ENCODE measurements around the gene COL4A4. TPM values are rescaled to one million over a fixed set of nuclear protein-coding genes. Genes with fewer than 3 reads are reported as not detected.
A peak's percentile ranks its signal among the peaks of the same experiment; 100 is the strongest.

COL4A4 gene
- total and polyA plus RNA-seq, 2 of the 13 experiments (the other 11 are each of a cell fraction or from before 2014, with no cell fraction given), result not detected

GRCh38 chr2:227192491-227192890 lies 28.5 kb upstream of the COL4A4 start:
- intact Hi-C loops (cut with micrococcal nuclease; ENCODE audit: unreplicated experiment), result no loop called here
- no peak overlapping the region for H3K9ac ChIP-seq (ENCODE audit: insufficient read depth, low read depth, low read length)
- H3K36me3 ChIP-seq (replicated peaks in 1 of 2; ENCODE audit: control insufficient read depth in 1 of 2, insufficient read depth in 2 of 2, low read length in 2 of 2), result no peaks in the 10 kb centered on the region
- no peak overlapping the region for H2AFZ ChIP-seq (ENCODE audit: low read length)
- no peak overlapping the region for H3K4me2 ChIP-seq (ENCODE audit: low read depth, low read length)
- H4K20me1 ChIP-seq (ENCODE audit: insufficient read depth, low read length), result no peaks in the 10 kb centered on the region
- 57% methylated on average over 3 of the region's 3 CpGs for WGBS (ENCODE audit: low lambda C conversion rate)
- no peaks in the 10 kb centered on the region for H3K9me3 ChIP-seq (ENCODE audit: low read length)
- BruUV-seq (replicated peaks), result no TSS peak
- H3K4me1 ChIP-seq (ENCODE audit: insufficient read depth, low read length), result no peaks in the 10 kb centered on the region
- in situ Hi-C loops (cut with HindIII; ENCODE audit: extremely low pct_ligation_motif_present, low pct_unique_long_range_greater_than_20kb), result no loop called here
- CTCF ChIA-PET (ENCODE audit: low intra/inter-chr PET ratio, low total read pairs), result no interaction called here
- no peak for FAIRE-seq
- H3K27me3 ChIP-seq (ENCODE audit: control insufficient read depth in 1 of 2, insufficient read depth in 2 of 2, low read length in 2 of 2), result no peaks in the 10 kb centered on the region
- DNase-seq (ENCODE audit: low spot score), result no peak
- POLR2A ChIA-PET, result no interaction called here
- TF ChIP-seq ZNF879 (CRISPR knock-in tag; IDR thresholded peaks at IDR 0.05), result no peak
- H3K4me3 ChIP-seq (replicated peaks in 1 of 3; ENCODE audit: insufficient read depth in 1 of 3, low read depth in 2 of 3, low read length in 3 of 3), result no peak overlapping the region
- H3K27ac ChIP-seq (ENCODE audit: extremely low read length, insufficient read depth, low read length), result no peak overlapping the region
- no peak for ATAC-seq
- H3K79me2 ChIP-seq (ENCODE audit: insufficient read depth, low read length), result no peaks in the 10 kb centered on the region

GRCh38 chr2:227191367-227191766 lies 27.4 kb upstream of the COL4A4 start:
- 16% methylated on average over 3 of the region's 3 CpGs for WGBS (ENCODE audit: low lambda C conversion rate)
- no peaks in the 10 kb centered on the region for H3K36me3 ChIP-seq (replicated peaks in 1 of 2; ENCODE audit: control insufficient read depth in 1 of 2, insufficient read depth in 2 of 2, low read length in 2 of 2)
- FAIRE-seq (no peak), DNase-seq (ENCODE audit: low spot score) (peak; percentile 14), ATAC-seq (no peak)
- no peaks in the 10 kb centered on the region for H3K4me1 ChIP-seq (ENCODE audit: insufficient read depth, low read length)
- H3K27ac ChIP-seq (ENCODE audit: extremely low read length, insufficient read depth, low read length), result no peak overlapping the region
- BruUV-seq (replicated peaks), result no TSS peak
- POLR2A ChIA-PET, result no interaction called here
- H3K79me2 ChIP-seq (ENCODE audit: insufficient read depth, low read length), result no peaks in the 10 kb centered on the region
- in situ Hi-C loops (cut with HindIII; ENCODE audit: extremely low pct_ligation_motif_present, low pct_unique_long_range_greater_than_20kb), result no loop called here
- H4K20me1 ChIP-seq (ENCODE audit: insufficient read depth, low read length), result no peaks in the 10 kb centered on the region
- H3K9ac ChIP-seq (ENCODE audit: insufficient read depth, low read depth, low read length), result no peak overlapping the region
- H3K9me3 ChIP-seq (ENCODE audit: low read length), result no peaks in the 10 kb centered on the region
- no peak overlapping the region for H2AFZ ChIP-seq (ENCODE audit: low read length)
- intact Hi-C loops (cut with micrococcal nuclease; ENCODE audit: unreplicated experiment), result no loop called here
- H3K4me3 ChIP-seq (replicated peaks in 1 of 3; ENCODE audit: insufficient read depth in 1 of 3, low read depth in 2 of 3, low read length in 3 of 3), result no peak overlapping the region
- H3K27me3 ChIP-seq (ENCODE audit: control insufficient read depth in 1 of 2, insufficient read depth in 2 of 2, low read length in 2 of 2), result no peaks in the 10 kb centered on the region
- CTCF ChIA-PET (ENCODE audit: low intra/inter-chr PET ratio, low total read pairs), result no interaction called here
- no peak overlapping the region for H3K4me2 ChIP-seq (ENCODE audit: low read depth, low read length)
- TF ChIP-seq, protein P1, sequence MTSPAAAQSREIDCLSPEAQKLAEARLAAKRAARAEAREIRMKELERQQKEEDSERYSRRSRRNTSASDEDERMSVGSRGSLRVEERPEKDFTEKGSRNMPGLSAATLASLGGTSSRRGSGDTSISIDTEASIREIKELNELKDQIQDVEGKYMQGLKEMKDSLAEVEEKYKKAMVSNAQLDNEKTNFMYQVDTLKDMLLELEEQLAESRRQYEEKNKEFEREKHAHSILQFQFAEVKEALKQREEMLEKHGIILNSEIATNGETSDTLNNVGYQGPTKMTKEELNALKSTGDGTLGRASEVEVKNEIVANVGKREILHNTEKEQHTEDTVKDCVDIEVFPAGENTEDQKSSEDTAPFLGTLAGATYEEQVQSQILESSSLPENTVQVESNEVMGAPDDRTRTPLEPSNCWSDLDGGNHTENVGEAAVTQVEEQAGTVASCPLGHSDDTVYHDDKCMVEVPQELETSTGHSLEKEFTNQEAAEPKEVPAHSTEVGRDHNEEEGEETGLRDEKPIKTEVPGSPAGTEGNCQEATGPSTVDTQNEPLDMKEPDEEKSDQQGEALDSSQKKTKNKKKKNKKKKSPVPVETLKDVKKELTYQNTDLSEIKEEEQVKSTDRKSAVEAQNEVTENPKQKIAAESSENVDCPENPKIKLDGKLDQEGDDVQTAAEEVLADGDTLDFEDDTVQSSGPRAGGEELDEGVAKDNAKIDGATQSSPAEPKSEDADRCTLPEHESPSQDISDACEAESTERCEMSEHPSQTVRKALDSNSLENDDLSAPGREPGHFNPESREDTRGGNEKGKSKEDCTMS (CRISPR knock-in tag; conservative IDR thresholded peaks at IDR 0.05), result no peak
- TF ChIP-seq ZNF556 (CRISPR knock-in tag; IDR thresholded peaks at IDR 0.05; ENCODE audit: borderline replicate concordance) (no peak), KDM1A (CRISPR knock-in tag; IDR thresholded peaks at IDR 0.05) (no peak), ZNF337 (CRISPR knock-in tag; IDR thresholded peaks at IDR 0.05; ENCODE audit: borderline replicate concordance, low read depth) (no peak), SCMH1 (CRISPR knock-in tag; IDR thresholded peaks at IDR 0.05; ENCODE audit: borderline replicate concordance) (no peak), ZNF550 (CRISPR knock-in tag; IDR thresholded peaks at IDR 0.05; ENCODE audit: borderline replicate concordance) (no peak), MAFK (conservative IDR thresholded peaks at IDR 0.05 in 1 of 2, IDR thresholded peaks at IDR 0.05 in 1 of 2; ENCODE audit: low read length in 2 of 2) (peak; percentile 85 to 87), MAFF (IDR thresholded peaks at IDR 0.05; ENCODE audit: low read depth, low read length) (peak; percentile 74), NFE2L2 (IDR thresholded peaks at IDR 0.05; ENCODE audit: low read length) (peak; percentile 96)
- TF ChIP-seq, protein P2, sequence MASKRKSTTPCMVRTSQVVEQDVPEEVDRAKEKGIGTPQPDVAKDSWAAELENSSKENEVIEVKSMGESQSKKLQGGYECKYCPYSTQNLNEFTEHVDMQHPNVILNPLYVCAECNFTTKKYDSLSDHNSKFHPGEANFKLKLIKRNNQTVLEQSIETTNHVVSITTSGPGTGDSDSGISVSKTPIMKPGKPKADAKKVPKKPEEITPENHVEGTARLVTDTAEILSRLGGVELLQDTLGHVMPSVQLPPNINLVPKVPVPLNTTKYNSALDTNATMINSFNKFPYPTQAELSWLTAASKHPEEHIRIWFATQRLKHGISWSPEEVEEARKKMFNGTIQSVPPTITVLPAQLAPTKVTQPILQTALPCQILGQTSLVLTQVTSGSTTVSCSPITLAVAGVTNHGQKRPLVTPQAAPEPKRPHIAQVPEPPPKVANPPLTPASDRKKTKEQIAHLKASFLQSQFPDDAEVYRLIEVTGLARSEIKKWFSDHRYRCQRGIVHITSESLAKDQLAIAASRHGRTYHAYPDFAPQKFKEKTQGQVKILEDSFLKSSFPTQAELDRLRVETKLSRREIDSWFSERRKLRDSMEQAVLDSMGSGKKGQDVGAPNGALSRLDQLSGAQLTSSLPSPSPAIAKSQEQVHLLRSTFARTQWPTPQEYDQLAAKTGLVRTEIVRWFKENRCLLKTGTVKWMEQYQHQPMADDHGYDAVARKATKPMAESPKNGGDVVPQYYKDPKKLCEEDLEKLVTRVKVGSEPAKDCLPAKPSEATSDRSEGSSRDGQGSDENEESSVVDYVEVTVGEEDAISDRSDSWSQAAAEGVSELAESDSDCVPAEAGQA (IDR thresholded peaks at IDR 0.05; ENCODE audit: low read depth), result no peak
- TF ChIP-seq, protein P2 (CRISPR knock-in tag; IDR thresholded peaks at IDR 0.05; ENCODE audit: borderline replicate concordance), result no peak

All from HepG2 (cell line).